K562 (cell line): Measurements from ENCODE around the gene PDLIM7. TPM values are rescaled to one million over a fixed set of nuclear protein-coding genes. Genes with fewer than 3 reads are reported as not detected.

Source experiments
- DIDO1 ChIP-seq: fragments of 450-650 bp; IDR thresholded peaks from 2 replicates; pipeline ENCODE4 v1.6.1; 2016; ENCODE audit warnings: low read depth, missing biosample characterization, missing genetic modification characterization
- NCOR1 ChIP-seq: fragments of 450-650 bp; IDR thresholded peaks from 2 replicates; pipeline ENCODE4 v1.6.1; 2016; ENCODE audit warnings: mild to moderate bottlenecking, moderate library complexity
- PHB2 ChIP-seq: fragments of 450-650 bp; IDR thresholded peaks from 2 replicates; pipeline ENCODE4 v1.6.1; 2017; ENCODE audit warnings: low read depth
- SMAD4 ChIP-seq: fragments of 250-450 bp; sonication (Bioruptor Pico); conservative IDR thresholded peaks from 2 replicates; pipeline ENCODE4 v1.8.0; 2021; ENCODE audit warnings: inconsistent platforms, mild to moderate bottlenecking, moderate library complexity
- SREBF2 ChIP-seq: sonication (generic); formaldehyde crosslinking; IDR thresholded peaks from 2 replicates; pipeline ENCODE4 v1.4.0; 2020; ENCODE audit warnings: mild to moderate bottlenecking, missing genetic modification reagents
- TAF1 ChIP-seq: IDR thresholded peaks from 2 replicates; pipeline ENCODE4 v1.6.1; 2011; ENCODE audit warnings: mild to moderate bottlenecking, low read length, moderate library complexity; ENCODE audit not compliant: insufficient read depth, control insufficient read depth, severe bottlenecking; ENCODE audit errors: extremely low read depth
- TFE3 ChIP-seq: fragments of 450-650 bp; formaldehyde crosslinking; IDR thresholded peaks from 2 replicates; pipeline ENCODE4 v1.4.0; 2020; ENCODE audit warnings: mild to moderate bottlenecking, mixed read lengths
- ZFP30 ChIP-seq: fragments of 250-450 bp; sonication (Bioruptor Pico); IDR thresholded peaks from 2 replicates; pipeline ENCODE4 v1.8.0; 2022; ENCODE audit warnings: moderate library complexity, mild to moderate bottlenecking, inconsistent platforms, borderline replicate concordance
- ZFPM2 ChIP-seq: fragments of 250-450 bp; sonication (Bioruptor Pico); IDR thresholded peaks from 2 replicates; pipeline ENCODE4 v1.5.1; 2022; ENCODE audit warnings: mild to moderate bottlenecking
- polyA plus RNA-seq, 8 experiments: library from polyadenylated mRNA; depleted of rRNA in 4 of 8; stranded (reverse) in 5 of 8; unstranded in 3 of 8; fragments of >200 nt; fragmentation: Nextera tagmentation in 2 of 8; fragmentation: Illumina TruSeq in 1 of 8; extraction: Ambion mirVana in 2 of 8; extraction: Trizol in 1 of 8; gene quantifications; 2 replicates each; pipeline versions ENCODE4 v1.2.1 to v1.2.3, GENCODE V29; 2011 to 2014; ENCODE audit warnings: inconsistent platforms in 1 of 8, missing spikeins in 1 of 8
- total RNA-seq, 7 experiments: library from RNA; depleted of rRNA in 6 of 7; stranded (reverse); fragments of >200 nt in 6 of 7; fragmentation: Illumina TruSeq in 2 of 7; extraction: Trizol in 2 of 7; gene quantifications; 2 replicates each; pipeline versions ENCODE4 v1.2.1 to v1.2.3, GENCODE V29; 2011 to 2021; ENCODE audit warnings: low replicate concordance in 1 of 7
- TF ChIP-seq, protein P1 (sequence below), 2 experiments: IDR thresholded peaks; 2 replicates each; pipeline ENCODE4 v1.6.1; 2011; ENCODE audit warnings: borderline replicate concordance in 1 of 2, control low read depth in 1 of 2, low read depth in 1 of 2, low read length in 1 of 2, mild to moderate bottlenecking in 1 of 2, mixed read lengths in 1 of 2, moderate library complexity in 1 of 2; ENCODE audit not compliant: insufficient read depth in 1 of 2, insufficient read length in 1 of 2, poor library complexity in 1 of 2, severe bottlenecking in 1 of 2; ENCODE audit errors: extremely low read depth in 1 of 2
- TF ChIP-seq, protein P2 (sequence below): fragments of 250-450 bp; sonication (Bioruptor Pico); IDR thresholded peaks from 2 replicates; pipeline ENCODE4 v1.4.0; 2020; ENCODE audit warnings: mild to moderate bottlenecking
- TF ChIP-seq, protein P3 (sequence below): fragments of 200-400 bp; formaldehyde crosslinking; IDR thresholded peaks from 2 replicates; pipeline ENCODE4 v1.6.1; 2017; ENCODE audit warnings: mild to moderate bottlenecking, low read depth, low read length, moderate library complexity
- TF ChIP-seq, protein P4 (sequence below): sonication (generic); formaldehyde crosslinking; IDR thresholded peaks from 2 replicates; pipeline ENCODE4 v1.8.1; 2023; ENCODE audit warnings: mild to moderate bottlenecking, missing genetic modification reagents
- TF ChIP-seq, protein P5 (sequence below): fragments of 250-450 bp; sonication (Bioruptor Pico); IDR thresholded peaks from 2 replicates; pipeline ENCODE4 v1.5.1; 2021; ENCODE audit warnings: mild to moderate bottlenecking

Gene PDLIM7
- total and polyA plus RNA-seq, 9 of the 15 experiments (the other 6 are each of a cell fraction or from before 2014, with no cell fraction given) = 2.1 to 124 (median 32.6) TPM

DNA sequence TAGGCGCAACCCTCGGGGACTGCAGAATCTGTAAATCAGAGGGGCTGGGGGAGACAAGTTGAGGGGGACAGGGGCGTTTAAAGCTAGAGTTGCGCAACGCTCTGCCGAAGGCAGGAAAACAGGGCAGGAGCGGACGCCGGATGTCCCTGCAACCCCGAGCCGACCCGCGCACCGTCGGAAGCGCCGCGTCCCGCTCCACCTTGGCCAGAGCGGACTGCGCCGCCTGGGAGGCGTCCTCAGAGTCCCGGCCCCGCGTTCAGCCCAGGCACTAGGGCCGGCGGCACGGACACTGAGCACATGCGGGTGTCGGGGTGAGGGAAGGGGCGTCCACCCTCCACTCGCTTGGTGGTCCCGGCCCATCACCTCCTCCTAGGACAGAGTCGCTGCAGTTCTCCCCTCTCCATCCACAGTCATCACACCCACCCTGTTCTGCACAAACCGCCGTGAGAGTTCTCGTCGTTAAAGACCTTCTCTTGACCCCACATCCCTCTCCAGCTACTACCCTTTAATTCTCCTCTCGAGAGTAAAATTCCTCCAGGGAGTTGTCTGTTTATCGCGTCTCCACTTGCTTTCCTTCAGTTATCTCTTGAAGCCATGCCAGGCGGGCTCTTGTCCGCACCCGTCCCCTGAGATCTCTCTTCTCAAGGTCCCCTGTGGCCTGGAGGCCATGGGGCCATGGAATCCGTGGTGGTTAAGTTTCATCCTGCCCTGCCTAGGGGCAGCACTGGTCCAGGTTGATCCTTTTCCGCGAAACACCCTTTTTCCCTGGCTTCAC is 796 bp upstream of the PDLIM7 start (continued):
- TF ChIP-seq, protein P1, sequence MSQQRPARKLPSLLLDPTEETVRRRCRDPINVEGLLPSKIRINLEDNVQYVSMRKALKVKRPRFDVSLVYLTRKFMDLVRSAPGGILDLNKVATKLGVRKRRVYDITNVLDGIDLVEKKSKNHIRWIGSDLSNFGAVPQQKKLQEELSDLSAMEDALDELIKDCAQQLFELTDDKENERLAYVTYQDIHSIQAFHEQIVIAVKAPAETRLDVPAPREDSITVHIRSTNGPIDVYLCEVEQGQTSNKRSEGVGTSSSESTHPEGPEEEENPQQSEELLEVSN (IDR thresholded peaks at IDR 0.05; ENCODE audit: borderline replicate concordance in 1 of 2, extremely low read depth in 1 of 2, insufficient read depth in 1 of 2, insufficient read length in 1 of 2, low read depth in 1 of 2, low read length in 1 of 2, poor library complexity in 1 of 2, severe bottlenecking in 1 of 2) = peak in 1 of 2 experiments; percentile 22
- TF ChIP-seq, protein P2, sequence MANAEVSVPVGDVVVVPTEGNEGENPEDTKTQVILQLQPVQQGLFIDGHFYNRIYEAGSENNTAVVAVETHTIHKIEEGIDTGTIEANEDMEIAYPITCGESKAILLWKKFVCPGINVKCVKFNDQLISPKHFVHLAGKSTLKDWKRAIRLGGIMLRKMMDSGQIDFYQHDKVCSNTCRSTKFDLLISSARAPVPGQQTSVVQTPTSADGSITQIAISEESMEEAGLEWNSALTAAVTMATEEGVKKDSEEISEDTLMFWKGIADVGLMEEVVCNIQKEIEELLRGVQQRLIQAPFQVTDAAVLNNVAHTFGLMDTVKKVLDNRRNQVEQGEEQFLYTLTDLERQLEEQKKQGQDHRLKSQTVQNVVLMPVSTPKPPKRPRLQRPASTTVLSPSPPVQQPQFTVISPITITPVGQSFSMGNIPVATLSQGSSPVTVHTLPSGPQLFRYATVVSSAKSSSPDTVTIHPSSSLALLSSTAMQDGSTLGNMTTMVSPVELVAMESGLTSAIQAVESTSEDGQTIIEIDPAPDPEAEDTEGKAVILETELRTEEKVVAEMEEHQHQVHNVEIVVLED (CRISPR knock-in tag) = no peak
- TF ChIP-seq ZFP30 (CRISPR knock-in tag) = no peak
- TF ChIP-seq, protein P3, sequence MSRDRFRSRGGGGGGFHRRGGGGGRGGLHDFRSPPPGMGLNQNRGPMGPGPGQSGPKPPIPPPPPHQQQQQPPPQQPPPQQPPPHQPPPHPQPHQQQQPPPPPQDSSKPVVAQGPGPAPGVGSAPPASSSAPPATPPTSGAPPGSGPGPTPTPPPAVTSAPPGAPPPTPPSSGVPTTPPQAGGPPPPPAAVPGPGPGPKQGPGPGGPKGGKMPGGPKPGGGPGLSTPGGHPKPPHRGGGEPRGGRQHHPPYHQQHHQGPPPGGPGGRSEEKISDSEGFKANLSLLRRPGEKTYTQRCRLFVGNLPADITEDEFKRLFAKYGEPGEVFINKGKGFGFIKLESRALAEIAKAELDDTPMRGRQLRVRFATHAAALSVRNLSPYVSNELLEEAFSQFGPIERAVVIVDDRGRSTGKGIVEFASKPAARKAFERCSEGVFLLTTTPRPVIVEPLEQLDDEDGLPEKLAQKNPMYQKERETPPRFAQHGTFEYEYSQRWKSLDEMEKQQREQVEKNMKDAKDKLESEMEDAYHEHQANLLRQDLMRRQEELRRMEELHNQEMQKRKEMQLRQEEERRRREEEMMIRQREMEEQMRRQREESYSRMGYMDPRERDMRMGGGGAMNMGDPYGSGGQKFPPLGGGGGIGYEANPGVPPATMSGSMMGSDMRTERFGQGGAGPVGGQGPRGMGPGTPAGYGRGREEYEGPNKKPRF = no peak
- TF ChIP-seq, protein P4, sequence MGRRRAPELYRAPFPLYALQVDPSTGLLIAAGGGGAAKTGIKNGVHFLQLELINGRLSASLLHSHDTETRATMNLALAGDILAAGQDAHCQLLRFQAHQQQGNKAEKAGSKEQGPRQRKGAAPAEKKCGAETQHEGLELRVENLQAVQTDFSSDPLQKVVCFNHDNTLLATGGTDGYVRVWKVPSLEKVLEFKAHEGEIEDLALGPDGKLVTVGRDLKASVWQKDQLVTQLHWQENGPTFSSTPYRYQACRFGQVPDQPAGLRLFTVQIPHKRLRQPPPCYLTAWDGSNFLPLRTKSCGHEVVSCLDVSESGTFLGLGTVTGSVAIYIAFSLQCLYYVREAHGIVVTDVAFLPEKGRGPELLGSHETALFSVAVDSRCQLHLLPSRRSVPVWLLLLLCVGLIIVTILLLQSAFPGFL = peak; percentile 85; the same call in 1 of the 2 replicates
- TF ChIP-seq PHB2 = no peak; the same call in 1 of the 2 replicates
- no peak; the same call in 1 of the 2 replicates for TF ChIP-seq ZFPM2 (CRISPR knock-in tag)
- TF ChIP-seq, protein P5, sequence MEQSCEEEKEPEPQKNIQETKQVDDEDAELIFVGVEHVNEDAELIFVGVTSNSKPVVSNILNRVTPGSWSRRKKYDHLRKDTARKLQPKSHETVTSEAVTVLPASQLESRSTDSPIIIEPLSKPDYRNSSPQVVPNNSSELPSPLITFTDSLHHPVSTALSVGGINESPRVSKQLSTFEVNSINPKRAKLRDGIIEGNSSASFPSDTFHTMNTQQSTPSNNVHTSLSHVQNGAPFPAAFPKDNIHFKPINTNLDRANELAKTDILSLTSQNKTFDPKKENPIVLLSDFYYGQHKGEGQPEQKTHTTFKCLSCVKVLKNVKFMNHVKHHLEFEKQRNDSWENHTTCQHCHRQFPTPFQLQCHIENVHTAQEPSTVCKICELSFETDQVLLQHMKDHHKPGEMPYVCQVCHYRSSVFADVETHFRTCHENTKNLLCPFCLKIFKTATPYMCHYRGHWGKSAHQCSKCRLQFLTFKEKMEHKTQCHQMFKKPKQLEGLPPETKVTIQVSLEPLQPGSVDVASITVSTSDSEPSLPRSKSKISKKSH (CRISPR knock-in tag) = no peak
- no peak for TF ChIP-seq SREBF2
- TF ChIP-seq NCOR1 = peak; percentile 66
- TF ChIP-seq TFE3 (CRISPR knock-in tag) = no peak
- peak; percentile 25 for TF ChIP-seq TAF1
- no peak for TF ChIP-seq SMAD4
- no peak for TF ChIP-seq DIDO1 (tag)
